PC-9 (cell line): ENCODE results near the gene CNN3. TPM values are rescaled to one million over a fixed set of nuclear protein-coding genes. Genes with fewer than 3 reads are reported as not detected.

Source experiments
- BruUV-seq: library from RNA; stranded (reverse); fragments of 400-500 nt; replicated peaks from 2 replicates; lab custom pipeline; 2021; lab: Mats Ljungman, UMichigan
- CTCF ChIA-PET: fragments of 300-600 bp; sonication (Branson Sonifier 250); formaldehyde crosslinking; loops from one replicate; lab custom pipeline; 2022; ENCODE audit warnings: antibody characterized with exemption; lab: Charles Lee
- POLR2A ChIA-PET: fragments of 300-600 bp; sonication (Branson Sonifier 250); formaldehyde crosslinking; loops from one replicate; lab custom pipeline; 2022; ENCODE audit warnings: antibody characterized with exemption; ENCODE audit not compliant: unreplicated experiment; lab: Charles Lee
- DNase-seq, 2 experiments: peaks; one replicate each; pipeline versions ENCODE4 v3.0.0 to v3.0.0-alpha.2; 2015 to 2022; ENCODE audit warnings: mixed read lengths in 1 of 2
- H2AFZ ChIP-seq: fragments of 200-600 bp; sonication (generic); 2 replicates; pipeline ENCODE4 v1.8.1; 2017; ENCODE audit warnings: antibody characterized with exemption
- H3F3A ChIP-seq: fragments of 200-600 bp; sonication (generic); 2 replicates; pipeline ENCODE4 v1.8.1; 2017; ENCODE audit warnings: antibody characterized with exemption, mild to moderate bottlenecking, low read depth; ENCODE audit not compliant: insufficient read depth
- H3K27ac ChIP-seq: fragments of 200-600 bp; sonication (generic); 2 replicates; pipeline ENCODE4 v1.6.1; 2016; ENCODE audit warnings: mixed run types
- H3K27me3 ChIP-seq: fragments of 200-600 bp; sonication (generic); 2 replicates; pipeline ENCODE4 v1.6.1; 2016; ENCODE audit warnings: low read depth, mixed run types; ENCODE audit not compliant: insufficient read depth
- H3K36me3 ChIP-seq: fragments of 200-600 bp; sonication (generic); 2 replicates; pipeline ENCODE4 v1.6.1; 2016; ENCODE audit warnings: low read depth, mixed run types
- H3K4me1 ChIP-seq: fragments of 200-600 bp; sonication (generic); replicated peaks from 2 replicates; pipeline ENCODE4 v1.6.1; 2016; ENCODE audit warnings: mixed run types; ENCODE audit not compliant: insufficient read depth
- H3K4me2 ChIP-seq: fragments of 200-600 bp; sonication (generic); 2 replicates; pipeline ENCODE4 v1.6.1; 2017; ENCODE audit warnings: mixed run types
- H3K4me3 ChIP-seq: fragments of 200-600 bp; sonication (generic); 2 replicates; pipeline ENCODE4 v1.6.1; 2016; ENCODE audit warnings: mixed run types
- H3K79me2 ChIP-seq: fragments of 200-600 bp; sonication (generic); 2 replicates; pipeline ENCODE4 v1.6.1; 2017; ENCODE audit warnings: low read depth, mixed run types
- H3K9me2 ChIP-seq: fragments of 200-600 bp; sonication (generic); 2 replicates; pipeline ENCODE4 v1.8.1; 2017; ENCODE audit warnings: mild to moderate bottlenecking; ENCODE audit not compliant: insufficient read depth
- H3K9me3 ChIP-seq: fragments of 200-600 bp; sonication (generic); 2 replicates; pipeline ENCODE4 v1.8.1; 2016; ENCODE audit warnings: low read depth; ENCODE audit not compliant: insufficient read depth
- H4K20me1 ChIP-seq: fragments of 200-600 bp; sonication (generic); 2 replicates; pipeline ENCODE4 v1.8.1; 2017; ENCODE audit not compliant: insufficient read depth
- CTCF ChIP-seq: fragments of 200-600 bp; sonication (generic); conservative IDR thresholded peaks from 2 replicates; pipeline ENCODE4 v1.6.1; 2017; ENCODE audit warnings: mixed run types, antibody characterized with exemption, mild to moderate bottlenecking, moderate library complexity
- EZH2 ChIP-seq: fragments of 200-600 bp; sonication (generic); IDR thresholded peaks from 2 replicates; pipeline ENCODE4 v1.8.0; 2017; ENCODE audit warnings: antibody characterized with exemption, low read depth
- intact Hi-C: fragments of 100-400 bp; cut with micrococcal nuclease; formaldehyde crosslinking; loops from one replicate; pipeline ENCODE4 v1.10.0; 2022; ENCODE audit not compliant: unreplicated experiment
- total RNA-seq: library from RNA; stranded (reverse); gene quantifications from 2 replicates; pipeline ENCODE4 v1.2.3, GENCODE V29; 2021

CNN3 gene
- total RNA-seq, 1 experiment from 2014 or later: 135 TPM

GRCh38 chr1:94906382-94906781, 20.5 kb downstream of the CNN3 start:
- intact Hi-C loops: no loop called here
- Histone ChIP-seq H3K27me3 (no peaks in the 10 kb centered on the region), H3F3A (peaks cover 23% of the 10 kb centered on the region), H3K36me3 (peaks cover 37% of the 10 kb centered on the region), H3K9me3 (no peaks in the 10 kb centered on the region), H3K27ac (no peak overlapping the region), H3K79me2 (peaks cover 77% of the 10 kb centered on the region), H3K4me3 (no peak overlapping the region), H3K9me2 (no peaks in the 10 kb centered on the region), H4K20me1 (peaks cover 12% of the 10 kb centered on the region), H3K4me2 (no peak overlapping the region), H3K4me1 (peaks cover 9% of the 10 kb centered on the region; the same call in 1 of the 2 replicates), H2AFZ (no peak overlapping the region)
- ChIA-PET POLR2A (no interaction called here), CTCF (no interaction called here)
- TF ChIP-seq CTCF (no peak), EZH2 (no peak)
- DNase-seq: no peak
- BruUV-seq: no TSS peak

- Histone ChIP-seq H3K9me2 (no peaks in the 10 kb centered on the region), H2AFZ (no peak overlapping the region), H3K27ac (no peak overlapping the region), H3K4me1 (peaks cover 9% of the 10 kb centered on the region; the same call in 1 of the 2 replicates), H3K36me3 (peaks cover 45% of the 10 kb centered on the region), H3K27me3 (no peaks in the 10 kb centered on the region), H3K4me2 (no peak overlapping the region), H3K9me3 (no peaks in the 10 kb centered on the region), H3K4me3 (no peak overlapping the region), H4K20me1 (peaks cover 7% of the 10 kb centered on the region), H3F3A (peaks cover 18% of the 10 kb centered on the region), H3K79me2 (peaks cover 65% of the 10 kb centered on the region)
- ChIA-PET CTCF (no interaction called here), POLR2A (interaction anchor here (0.7 kb wide), 1 partner anchor 289 kb away, joined by 3 read pairs; no protein-coding TSS in a partner anchor)
- intact Hi-C loops: no loop called here
- no peak for DNase-seq
- BruUV-seq: no TSS peak
- TF ChIP-seq CTCF (no peak), EZH2 (no peak)
Measured at GRCh38 chr1:94905207-94905606, 21.7 kb downstream of the CNN3 start.

GRCh38 chr1:94903280-94904009, 23.5 kb downstream of the CNN3 start:
- no peaks in the 10 kb centered on the region for H3K27me3 ChIP-seq
- no peaks in the 10 kb centered on the region for H3K9me3 ChIP-seq
- no peaks in the 10 kb centered on the region; the same call in none of the 2 replicates for H4K20me1 ChIP-seq
- POLR2A ChIA-PET: no interaction called here
- no peak overlapping the region for H3K4me2 ChIP-seq
- CTCF ChIA-PET: no interaction called here
- peaks cover 46% of the 10 kb centered on the region for H3K36me3 ChIP-seq
- H3K4me3 ChIP-seq: no peak overlapping the region
- H3K4me1 ChIP-seq: peaks cover 16% of the 10 kb centered on the region; the same call in 1 of the 2 replicates
- TF ChIP-seq CTCF (no peak), EZH2 (no peak)
- H2AFZ ChIP-seq: no peak overlapping the region
- no peaks in the 10 kb centered on the region for H3K9me2 ChIP-seq
- H3K79me2 ChIP-seq: peaks cover 48% of the 10 kb centered on the region
- no TSS peak for BruUV-seq
- intact Hi-C loops: no loop called here
- peak in 1 of 2 experiments; percentile 46 for DNase-seq
- peaks cover 34% of the 10 kb centered on the region for H3F3A ChIP-seq
- peak overlapping the region; percentile 28; the same call in 1 of the 2 replicates for H3K27ac ChIP-seq
